Astrocyte (in vitro differentiated cells and primary cell): ENCODE results near the gene CUL5. TPM values are rescaled to one million over a fixed set of nuclear protein-coding genes. Genes with fewer than 3 reads are reported as not detected.
A peak's percentile ranks its signal among the peaks of the same experiment; 100 is the strongest.

Experiments
- DNase-seq: peaks from one replicate; pipeline ENCODE4 v3.0.0-alpha.2; 2010; ENCODE audit warnings: low read depth
- FAIRE-seq: peaks from 2 replicates; lab custom pipeline; 2011; peaks lifted over from hg19 to GRCh38; lab: Jason Lieb, UNC
- H2AFZ ChIP-seq: 2 replicates; pipeline ENCODE4 v1.6.0; 2012; ENCODE audit warnings: low read depth, low read length, inconsistent platforms
- H3K27ac ChIP-seq: 2 replicates; pipeline ENCODE4 v1.5.1; 2011; ENCODE audit warnings: low read depth, low read length, inconsistent platforms
- H3K27me3 ChIP-seq: 2 replicates; pipeline ENCODE4 v1.6.0; 2011; ENCODE audit warnings: low read length, inconsistent platforms; ENCODE audit not compliant: insufficient read depth
- H3K36me3 ChIP-seq: 2 replicates; pipeline ENCODE4 v1.5.1; 2011; ENCODE audit warnings: low read length, inconsistent platforms; ENCODE audit not compliant: insufficient read depth
- H3K4me1 ChIP-seq: 2 replicates; pipeline ENCODE4 v1.5.1; 2011; ENCODE audit warnings: low read length, inconsistent platforms; ENCODE audit not compliant: insufficient read depth
- H3K4me2 ChIP-seq: 2 replicates; pipeline ENCODE4 v1.6.0; 2012; ENCODE audit warnings: low read length, inconsistent platforms
- H3K4me3 ChIP-seq: 2 replicates; pipeline ENCODE4 v1.5.1; 2011; ENCODE audit warnings: low read depth, mild to moderate bottlenecking, low read length, inconsistent platforms; ENCODE audit not compliant: insufficient read depth
- H3K79me2 ChIP-seq: 2 replicates; pipeline ENCODE4 v1.6.0; 2012; ENCODE audit warnings: mild to moderate bottlenecking, low read length, inconsistent platforms; ENCODE audit not compliant: insufficient read depth
- H3K9ac ChIP-seq: 2 replicates; pipeline ENCODE4 v1.6.0; 2012; ENCODE audit warnings: mild to moderate bottlenecking, low read length, inconsistent platforms
- H3K9me3 ChIP-seq: 2 replicates; pipeline ENCODE4 v1.5.1; 2012; ENCODE audit warnings: low read depth, mild to moderate bottlenecking, low read length, inconsistent platforms; ENCODE audit not compliant: insufficient read depth
- H4K20me1 ChIP-seq: 2 replicates; pipeline ENCODE4 v1.6.0; 2012; ENCODE audit warnings: low read length, inconsistent platforms; ENCODE audit not compliant: insufficient read depth
- H3K27ac Mint-ChIP-seq: one replicate; pipeline ENCODE4 v1.8.0; 2021; ENCODE audit warnings: mild to moderate bottlenecking, mixed read lengths; ENCODE audit not compliant: unreplicated experiment
- H3K27me3 Mint-ChIP-seq: one replicate; pipeline ENCODE4 v1.8.0; 2021; ENCODE audit warnings: low read depth, mixed read lengths; ENCODE audit not compliant: unreplicated experiment
- H3K36me3 Mint-ChIP-seq: one replicate; pipeline ENCODE4 v1.8.0; 2021; ENCODE audit warnings: low read depth, mixed read lengths; ENCODE audit not compliant: unreplicated experiment
- H3K4me1 Mint-ChIP-seq: one replicate; pipeline ENCODE4 v1.8.0; 2021; ENCODE audit warnings: low read depth, mixed read lengths; ENCODE audit not compliant: unreplicated experiment
- H3K4me3 Mint-ChIP-seq: one replicate; pipeline ENCODE4 v1.8.0; 2021; ENCODE audit warnings: mild to moderate bottlenecking, moderate library complexity, mixed read lengths; ENCODE audit not compliant: unreplicated experiment
- H3K9me3 Mint-ChIP-seq: one replicate; pipeline ENCODE4 v1.8.0; 2021; ENCODE audit warnings: mild to moderate bottlenecking, mixed read lengths; ENCODE audit not compliant: unreplicated experiment
- EZH2 ChIP-seq: IDR thresholded peaks from 2 replicates; pipeline ENCODE4 v1.6.1; 2012; ENCODE audit warnings: mild to moderate bottlenecking, low read length, inconsistent platforms; ENCODE audit not compliant: insufficient read depth
- total RNA-seq: library from RNA; stranded (reverse); gene quantifications from 2 replicates; pipeline ENCODE4 v1.2.1, GENCODE V29; 2021
- TF ChIP-seq, protein P1 (sequence below): IDR thresholded peaks from 2 replicates; pipeline ENCODE4 v1.5.1; 2011; ENCODE audit warnings: low read depth, mild to moderate bottlenecking, inconsistent platforms, low read length, moderate library complexity; ENCODE audit not compliant: insufficient read depth

Gene CUL5
- total RNA-seq, 1 donor from 2014 or later = 40.9 TPM

DNA sequence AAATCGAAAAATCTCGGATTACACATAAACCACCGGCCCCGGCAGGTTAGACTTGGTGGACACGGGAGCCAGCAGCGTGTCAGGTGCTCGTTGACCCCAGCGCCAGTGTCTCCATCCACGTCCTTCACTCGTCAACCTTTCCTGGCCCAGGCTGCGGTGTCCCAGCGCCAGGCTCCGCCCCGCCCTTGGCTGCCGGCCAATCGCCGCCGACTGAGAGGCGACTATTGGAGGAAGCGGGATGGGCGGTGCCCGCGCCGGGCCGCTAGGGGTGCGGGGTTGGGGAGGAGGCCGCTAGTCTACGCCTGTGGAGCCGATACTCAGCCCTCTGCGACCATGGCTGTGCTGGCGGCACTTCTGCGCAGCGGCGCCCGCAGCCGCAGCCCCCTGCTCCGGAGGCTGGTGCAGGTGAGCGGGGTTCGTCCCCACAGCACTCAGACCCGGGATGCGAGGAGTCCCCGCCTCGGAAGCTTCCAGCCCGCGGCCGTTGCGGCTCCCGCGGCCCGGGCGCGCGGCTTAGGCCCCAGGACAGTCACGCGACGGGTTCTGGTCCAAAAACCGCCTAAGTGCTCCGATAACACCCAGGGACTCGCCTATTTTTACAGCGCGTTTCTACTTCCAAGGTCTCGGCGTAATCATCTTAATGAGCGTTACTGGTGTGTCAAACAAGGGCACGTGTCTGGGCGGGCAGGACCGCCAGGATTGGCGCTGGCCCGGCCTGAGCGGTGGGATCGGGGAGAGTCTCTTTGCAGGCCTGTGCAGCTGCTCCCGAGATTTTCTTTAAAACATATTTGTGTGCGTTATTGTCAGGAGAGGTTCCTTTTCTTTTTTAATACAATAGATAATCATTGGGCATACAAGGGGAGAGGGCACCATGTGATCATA lies 112.8 kb downstream of the CUL5 start, which contains the start of gene ACAT1:
ACAT1 (plus strand) TSS at position 294 of the 882 bp plus-strand sequence; CDS start at position 334, 40 bp downstream.
- Histone ChIP-seq H3K4me2 (peak within 1 kb of the TSS; percentile 85), H4K20me1 (peaks cover 14% of the 10 kb centered on the region), H3K9me3 (no peaks in the 10 kb centered on the region), H3K27ac (peak within 1 kb of the TSS; percentile 72), H3K4me1 (peaks cover 6% of the 10 kb centered on the region), H3K79me2 (peaks cover 46% of the 10 kb centered on the region), H2AFZ (peak within 1 kb of the TSS; percentile 78), H3K36me3 (no peaks in the 10 kb centered on the region), H3K27me3 (no peaks in the 10 kb centered on the region), H3K4me3 (peak within 1 kb of the TSS; percentile 68), H3K9ac (peak within 1 kb of the TSS; percentile 89)
- Mint-ChIP-seq H3K4me3 (peak within 1 kb of the TSS; percentile 96), H3K27me3 (no peaks in the 10 kb centered on the region), H3K9me3 (no peaks in the 10 kb centered on the region), H3K27ac (peak within 1 kb of the TSS; percentile 92), H3K4me1 (peaks cover 11% of the 10 kb centered on the region), H3K36me3 (no peaks in the 10 kb centered on the region)
- TF ChIP-seq, protein P1, sequence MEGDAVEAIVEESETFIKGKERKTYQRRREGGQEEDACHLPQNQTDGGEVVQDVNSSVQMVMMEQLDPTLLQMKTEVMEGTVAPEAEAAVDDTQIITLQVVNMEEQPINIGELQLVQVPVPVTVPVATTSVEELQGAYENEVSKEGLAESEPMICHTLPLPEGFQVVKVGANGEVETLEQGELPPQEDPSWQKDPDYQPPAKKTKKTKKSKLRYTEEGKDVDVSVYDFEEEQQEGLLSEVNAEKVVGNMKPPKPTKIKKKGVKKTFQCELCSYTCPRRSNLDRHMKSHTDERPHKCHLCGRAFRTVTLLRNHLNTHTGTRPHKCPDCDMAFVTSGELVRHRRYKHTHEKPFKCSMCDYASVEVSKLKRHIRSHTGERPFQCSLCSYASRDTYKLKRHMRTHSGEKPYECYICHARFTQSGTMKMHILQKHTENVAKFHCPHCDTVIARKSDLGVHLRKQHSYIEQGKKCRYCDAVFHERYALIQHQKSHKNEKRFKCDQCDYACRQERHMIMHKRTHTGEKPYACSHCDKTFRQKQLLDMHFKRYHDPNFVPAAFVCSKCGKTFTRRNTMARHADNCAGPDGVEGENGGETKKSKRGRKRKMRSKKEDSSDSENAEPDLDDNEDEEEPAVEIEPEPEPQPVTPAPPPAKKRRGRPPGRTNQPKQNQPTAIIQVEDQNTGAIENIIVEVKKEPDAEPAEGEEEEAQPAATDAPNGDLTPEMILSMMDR = no peak
- no peak for TF ChIP-seq EZH2
- FAIRE-seq (no peak), DNase-seq (peak; percentile 71)

- Histone ChIP-seq H3K9me3 (no peaks in the 10 kb centered on the region), H2AFZ (no peak overlapping the region), H3K9ac (peak overlapping the region; percentile 89), H3K27ac (peak overlapping the region; percentile 11), H3K36me3 (no peaks in the 10 kb centered on the region), H4K20me1 (peaks cover 15% of the 10 kb centered on the region), H3K4me3 (peak overlapping the region; percentile 68), H3K4me2 (peak overlapping the region; percentile 85), H3K4me1 (peaks cover 6% of the 10 kb centered on the region), H3K79me2 (peaks cover 46% of the 10 kb centered on the region), H3K27me3 (no peaks in the 10 kb centered on the region)
- FAIRE-seq = no peak
- peak; percentile 16 for DNase-seq
- Mint-ChIP-seq H3K27me3 (no peaks in the 10 kb centered on the region), H3K27ac (no peak overlapping the region), H3K4me3 (peak overlapping the region; percentile 96), H3K4me1 (peaks cover 11% of the 10 kb centered on the region), H3K36me3 (no peaks in the 10 kb centered on the region), H3K9me3 (no peaks in the 10 kb centered on the region)
- TF ChIP-seq, protein P1 = no peak
- no peak for TF ChIP-seq EZH2
These were observed 113.5 kb downstream of the CUL5 start for GRCh38 chr11:108122166-108122628.
